GM18499 (cell line): ENCODE measurements around the gene RABGAP1.
"Not testable (repeated sequence)": the region's sequence is repeated elsewhere in the genome, so short reads cannot be mapped to it uniquely, and the experiment has no call there.

Source experiments
- ATAC-seq: cut with Tn5 transposase; IDR thresholded peaks from one replicate; pipeline ENCODE4 v1.9.1; 2021; ENCODE audit warnings: moderate number of reproducible peaks; ENCODE audit not compliant: insufficient read depth, unreplicated experiment

Gene RABGAP1

DNA sequence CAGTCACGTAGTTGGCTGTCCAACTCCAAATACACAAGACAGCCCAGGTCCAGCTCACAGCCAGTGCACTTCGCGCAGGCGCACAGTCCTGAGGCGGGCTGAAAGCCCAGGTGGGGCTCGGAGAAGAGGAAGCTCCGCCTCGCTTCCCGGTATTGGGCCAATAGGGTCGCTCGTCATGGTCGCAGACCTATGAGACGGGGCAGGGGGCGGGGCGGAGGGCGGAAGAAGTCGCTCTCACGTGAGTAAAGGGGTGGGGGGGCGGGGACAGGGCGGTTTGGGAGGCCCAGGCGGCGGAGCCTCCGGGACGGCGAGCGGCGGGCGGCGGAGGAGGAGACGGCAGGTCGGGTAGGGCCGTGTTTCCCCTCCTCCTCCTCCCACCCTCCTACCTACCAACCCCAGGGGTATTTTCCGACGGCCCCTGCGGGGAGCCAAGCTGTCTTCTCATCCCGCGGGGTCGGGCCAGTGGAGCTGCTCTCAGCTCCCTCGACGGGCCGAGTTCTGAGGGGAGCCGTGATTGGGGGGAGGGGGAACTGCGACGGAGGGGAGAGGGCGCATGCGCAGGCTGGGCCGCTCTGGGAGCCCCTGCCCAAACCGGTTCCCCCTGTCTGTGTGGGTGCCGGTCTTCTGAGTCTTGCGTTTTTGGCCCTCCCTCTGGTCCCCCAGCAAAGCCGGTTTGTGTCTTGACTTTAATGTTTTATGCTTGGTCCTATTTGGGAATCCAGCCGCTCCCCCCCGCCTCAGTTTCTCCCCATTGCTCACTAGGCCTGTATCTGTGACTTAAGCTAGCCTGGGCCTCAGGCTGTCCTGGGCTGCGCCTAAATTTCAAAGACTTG lies at the start of gene RABGAP1:
Gene RABGAP1 (plus strand): TSS at position 272 of the 833 bp plus-strand sequence. CDS start 16,040 bp downstream, outside the sequence.
- ATAC-seq, result peak; percentile 93

DNA sequence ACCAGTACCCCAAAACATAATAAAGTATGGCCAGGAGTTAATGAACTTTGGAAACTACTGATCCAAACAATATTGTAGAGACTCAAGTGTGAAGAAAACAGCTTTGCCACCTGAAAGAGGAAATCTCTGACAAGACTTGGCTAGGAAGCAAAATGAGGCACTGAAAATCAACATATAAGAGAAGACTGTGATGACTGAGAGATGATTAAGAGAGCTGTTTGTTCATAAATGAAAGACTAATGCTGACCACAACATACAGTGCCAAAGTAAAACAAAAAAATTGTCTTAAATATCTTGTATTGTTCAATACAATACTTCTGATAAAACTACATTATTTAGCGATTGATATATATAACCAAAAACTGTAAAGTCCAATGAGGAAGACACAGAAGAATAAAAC lies 42.9 kb upstream of the RABGAP1 start:
- no peak for ATAC-seq

GRCh38 chr9:122900791-122901190 lies 40.0 kb upstream of the RABGAP1 start:
- no peak for ATAC-seq

GRCh38 chr9:122904466-122904822 lies 36.4 kb upstream of the RABGAP1 start:
- ATAC-seq, result no peak

DNA sequence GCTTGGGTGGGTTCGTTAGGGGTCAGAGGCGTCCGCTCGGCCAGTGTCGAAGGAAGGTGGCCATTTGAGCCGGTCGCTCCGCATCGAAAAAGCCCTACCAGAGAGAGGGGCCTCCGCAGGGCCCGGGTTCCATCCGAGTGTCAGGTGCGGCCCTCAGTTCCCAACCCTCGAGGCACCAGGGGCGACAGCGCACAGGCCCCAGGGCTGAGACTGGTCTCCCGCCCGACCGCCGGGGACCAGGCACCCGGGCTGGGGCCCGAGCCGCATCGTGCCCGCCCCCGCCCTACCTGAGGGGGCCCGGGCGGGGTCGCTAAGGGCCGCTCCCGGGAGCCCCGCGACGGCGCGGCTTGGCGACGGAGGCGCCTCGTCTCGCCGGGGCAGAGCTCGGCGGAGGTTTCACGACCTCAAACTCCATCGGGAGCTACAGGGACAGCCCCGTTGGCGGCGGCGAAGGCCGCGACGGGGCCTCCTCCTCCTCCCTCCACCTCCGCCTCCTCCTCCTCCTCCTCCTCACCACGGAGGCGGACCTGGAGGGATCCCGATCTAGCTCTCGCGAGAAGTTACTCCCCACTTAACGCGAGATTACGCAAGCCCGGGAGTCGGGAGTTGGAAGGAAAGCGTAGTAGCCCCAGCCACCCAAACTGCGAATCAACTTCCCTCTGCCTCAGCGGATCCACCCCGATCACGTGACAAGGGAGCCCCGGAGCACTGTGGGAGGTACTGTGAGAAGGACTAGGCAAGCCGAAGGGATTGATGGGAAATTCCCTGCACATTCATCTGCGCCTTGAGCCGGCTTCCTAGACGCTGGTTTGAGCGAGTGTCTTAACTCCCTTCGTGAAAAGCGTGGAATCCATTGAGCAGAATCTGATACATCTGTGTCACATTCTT lies 35.8 kb upstream of the RABGAP1 start, which contains the start of gene RC3H2:
Gene RC3H2 (minus strand): TSS at position 537 of the 888 bp plus-strand sequence. CDS start 7,850 bp downstream, outside the sequence.
- peak; percentile 75 for ATAC-seq

DNA sequence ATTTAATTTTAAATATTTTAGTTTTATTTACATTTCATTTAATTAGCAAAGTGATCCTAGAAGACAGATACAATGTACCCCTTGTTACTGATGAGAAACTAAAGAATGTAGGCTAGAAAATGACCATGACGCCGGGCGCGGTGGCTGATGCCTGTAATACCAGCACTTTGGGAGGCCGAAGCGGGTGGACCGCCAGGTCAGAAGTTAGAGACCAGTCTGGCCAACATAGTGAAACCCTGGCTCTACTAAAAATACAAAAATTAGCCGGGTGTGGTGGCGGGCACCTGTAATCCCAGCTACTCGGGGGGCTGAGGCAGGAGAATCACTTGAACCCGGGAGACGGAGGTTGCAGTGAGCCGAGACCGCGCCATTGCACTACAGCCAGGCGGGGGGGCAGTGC lies 34.7 kb upstream of the RABGAP1 start:
- ATAC-seq, result not testable (repeated sequence)

DNA sequence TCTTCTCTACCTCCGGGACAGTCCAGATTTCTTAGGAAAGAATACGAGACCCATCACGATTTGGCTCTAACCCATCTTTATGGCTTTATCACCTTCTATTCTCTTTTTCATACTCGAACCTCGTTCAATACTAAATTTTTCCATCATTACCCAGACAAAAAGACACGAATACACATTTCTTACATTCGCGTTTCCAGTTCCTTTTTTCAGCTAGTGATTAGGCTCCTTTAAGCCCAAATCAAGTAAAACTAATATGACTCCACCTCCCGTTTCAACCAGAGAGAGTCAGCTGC lies 28.2 kb upstream of the RABGAP1 start:
- ATAC-seq, result no peak

DNA sequence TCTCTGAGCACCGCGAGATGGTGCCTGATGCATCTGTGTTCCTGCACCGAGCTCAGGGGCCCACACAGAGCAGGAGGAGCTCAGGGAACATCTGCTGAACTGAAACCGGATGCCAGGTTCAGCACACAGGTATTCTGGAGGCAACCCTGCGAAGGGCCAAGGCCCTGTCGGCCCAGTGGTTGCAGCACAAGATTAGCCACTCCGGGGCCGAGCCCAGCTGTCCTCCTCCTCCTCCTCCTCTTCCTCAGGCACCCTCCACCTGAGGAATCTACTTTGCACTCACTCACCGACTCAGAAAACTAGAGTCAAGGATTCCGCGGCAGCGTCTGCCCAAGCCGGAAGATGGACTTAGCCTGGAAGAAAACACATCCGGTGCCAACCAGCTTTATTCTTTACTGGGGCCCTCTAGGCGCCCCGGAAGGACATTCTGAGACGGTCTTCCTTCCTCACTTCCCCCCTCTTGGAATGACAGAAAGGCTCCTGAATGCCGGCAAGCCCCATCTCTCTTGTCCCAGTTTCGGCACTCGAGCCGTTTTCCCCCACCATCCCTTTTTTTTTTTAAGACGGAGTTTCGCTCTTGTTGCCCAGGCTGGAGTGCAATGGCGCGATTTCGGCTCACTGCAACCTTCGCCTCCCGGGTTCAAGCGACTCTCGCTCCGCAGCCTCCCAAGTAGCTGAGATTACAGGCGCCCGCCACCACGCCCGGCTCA lies 27.7 kb upstream of the RABGAP1 start, which contains the start of gene ZBTB6:
Gene ZBTB6 (minus strand): TSS at position 360 of the 710 bp plus-strand sequence. CDS start 1,251 bp downstream, outside the sequence.
- ATAC-seq, result peak; percentile 94

DNA sequence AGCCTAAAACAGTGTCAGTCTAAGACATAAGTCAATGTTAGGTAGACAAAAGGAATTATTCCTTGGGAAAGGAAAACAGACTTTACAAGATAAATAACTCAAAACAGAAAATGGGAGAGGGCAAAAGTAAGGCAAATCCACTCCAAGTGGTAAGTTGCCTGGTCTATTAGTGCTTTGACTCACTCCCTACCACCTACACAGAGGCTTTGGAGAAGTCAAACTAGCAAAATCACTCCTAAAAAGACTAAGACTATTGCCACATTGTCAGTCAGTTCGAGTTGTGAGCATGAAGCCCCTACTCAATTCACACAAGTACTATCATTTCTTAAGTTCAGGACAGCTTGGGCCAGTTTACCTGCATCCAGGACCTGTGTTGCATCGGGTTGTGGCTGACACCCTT lies 22.5 kb upstream of the RABGAP1 start:
- no peak for ATAC-seq

DNA sequence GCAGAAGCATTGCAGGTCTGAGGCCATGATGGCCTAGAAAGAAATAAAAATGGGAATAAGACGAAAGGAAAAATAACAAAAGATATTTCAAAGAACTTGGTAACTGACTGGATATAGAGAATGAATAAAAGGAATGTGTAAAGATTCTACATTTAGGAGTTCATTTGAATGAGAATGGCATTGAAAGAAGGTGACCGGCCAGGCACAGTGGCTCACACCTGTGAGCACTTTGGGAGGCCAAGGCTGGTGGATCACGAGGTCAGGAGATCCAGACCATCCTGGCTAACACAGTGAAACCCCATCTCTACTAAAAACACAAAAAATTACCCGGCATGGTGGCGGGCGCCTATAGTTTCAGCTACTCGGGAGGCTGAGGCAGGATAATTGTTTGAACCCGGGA lies 18.1 kb upstream of the RABGAP1 start:
- ATAC-seq, result no peak

- ATAC-seq, result no peak
These were observed 16.9 kb upstream of the RABGAP1 start for GRCh38 chr9:122923947-122924346.

DNA sequence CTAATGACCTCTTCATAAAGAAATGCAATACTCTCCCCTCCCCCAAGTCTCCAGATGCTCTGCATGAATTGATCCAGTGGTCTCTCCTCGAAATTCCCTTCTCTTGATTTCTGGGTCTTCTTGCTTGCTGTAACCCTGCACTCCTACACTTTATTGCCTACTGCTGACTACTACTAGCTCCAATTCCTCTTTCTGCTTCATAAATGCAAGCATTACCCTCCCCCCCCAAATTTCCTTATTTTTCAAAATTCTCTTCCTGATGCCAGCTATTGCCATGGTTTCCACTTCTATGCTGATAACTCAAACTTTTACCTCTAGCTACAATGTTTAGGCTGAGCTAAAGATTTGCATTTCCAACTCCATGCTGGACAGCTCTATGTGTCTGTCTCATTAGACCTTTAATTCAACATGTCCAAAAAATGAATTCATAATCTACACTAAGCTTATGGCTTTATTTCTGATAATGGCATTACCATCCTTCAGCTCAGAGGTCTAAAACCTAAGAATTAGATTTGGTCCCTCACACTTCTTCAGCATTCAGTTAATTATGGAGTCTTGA lies 10.9 kb upstream of the RABGAP1 start:
- ATAC-seq, result no peak

- ATAC-seq, result no peak
These were observed 10.1 kb upstream of the RABGAP1 start for GRCh38 chr9:122930541-122931225.

GRCh38 chr9:122931226-122932121 lies 9.3 kb upstream of the RABGAP1 start, which contains the start of gene ZBTB26:
ZBTB26 (minus strand) TSS chr9:122931512; CDS start chr9:122919934, 11,578 bp downstream.
- ATAC-seq, result peak; percentile 77

DNA sequence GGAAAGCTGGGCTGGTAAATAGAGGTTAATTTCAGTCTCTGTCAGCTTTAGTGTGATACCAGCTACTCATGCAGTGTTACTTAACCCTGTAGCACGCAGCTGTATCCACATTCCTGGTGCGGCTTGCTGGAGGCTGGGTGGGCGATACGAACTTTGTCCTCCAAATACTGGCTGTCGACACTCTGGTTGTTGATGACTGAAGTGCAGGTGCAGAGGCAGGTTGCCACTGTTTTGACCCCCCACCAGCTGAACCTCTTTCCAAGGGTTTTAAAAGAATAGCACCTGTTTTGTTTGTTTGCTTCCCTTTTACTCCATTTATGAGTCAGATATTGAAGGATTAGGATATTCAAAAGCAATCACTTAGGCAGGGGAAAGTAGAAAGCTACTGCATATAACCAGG lies 4.4 kb upstream of the RABGAP1 start:
- ATAC-seq, result no peak

- no peak for ATAC-seq
These were observed 3.9 kb upstream of the RABGAP1 start for GRCh38 chr9:122936883-122937282.

DNA sequence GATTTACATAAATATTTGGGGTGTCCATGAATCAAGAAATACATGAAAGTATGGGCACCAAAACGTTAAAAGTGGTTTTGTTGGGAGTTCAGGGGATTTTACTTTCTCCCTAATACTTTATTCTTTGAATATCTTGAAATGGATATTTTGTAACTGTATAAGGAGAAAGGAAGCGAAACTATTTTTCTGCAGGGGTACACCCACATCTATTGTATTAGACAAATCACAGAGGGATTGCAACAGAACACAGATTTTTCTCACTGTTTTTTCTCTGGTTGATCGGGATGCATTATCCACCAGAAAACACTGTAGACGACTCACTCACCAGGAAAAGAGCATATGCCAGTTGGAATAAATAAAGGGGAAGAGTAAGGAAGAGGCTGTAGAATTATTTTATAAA lies 1.2 kb upstream of the RABGAP1 start:
- ATAC-seq, result no peak

- ATAC-seq, result no peak
These were observed 419 bp upstream of the RABGAP1 start for GRCh38 chr9:122940454-122940748.
